ENCODE results near the gene PCOLCE2. TPM values are rescaled to one million over a fixed set of nuclear protein-coding genes. Genes with fewer than 3 reads are reported as not detected.

PCOLCE2 gene
- total RNA-seq, 4 donors from 2014 or later, result 48.2 to 76.0 (median 54.6) TPM

DNA sequence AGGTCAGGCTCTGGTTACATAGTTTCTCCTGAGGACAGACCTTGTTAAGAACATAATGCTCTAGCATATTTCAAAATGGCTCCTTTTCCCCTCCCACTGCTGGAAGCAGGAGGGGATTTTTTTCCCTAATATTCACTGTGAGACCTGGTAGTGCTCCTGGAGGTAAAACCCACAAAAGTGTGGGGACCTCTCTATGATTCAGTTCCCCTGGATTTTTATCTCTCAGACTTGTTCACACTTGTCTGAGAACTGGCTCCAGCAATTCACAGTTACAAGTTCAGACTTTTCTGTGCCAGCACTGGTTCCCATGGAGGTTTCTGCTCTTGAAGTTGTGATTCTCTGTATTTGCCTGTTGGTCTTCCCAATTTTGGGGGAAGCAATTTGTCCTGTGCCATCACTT, 36.3 kb upstream of the PCOLCE2 start:
- Histone ChIP-seq H3K27ac (replicated peaks in 1 of 4) (no peak overlapping the region), H3K9me3 (no peaks in the 10 kb centered on the region), H3K4me1 (no peaks in the 10 kb centered on the region)

GRCh38 chr3:142923694-142924093, 34.8 kb upstream of the PCOLCE2 start:
- no peaks in the 10 kb centered on the region for H3K4me1 ChIP-seq
- intact Hi-C loops (cut with DNase I), result no loop called here
- no peaks in the 10 kb centered on the region for H3K36me3 ChIP-seq
- TF ChIP-seq POLR2AphosphoS5 (IDR thresholded peaks at IDR 0.05) (no peak), POLR2A (IDR thresholded peaks at IDR 0.05; ENCODE audit: low read depth) (no peak)
- TF ChIP-seq, protein P1, sequence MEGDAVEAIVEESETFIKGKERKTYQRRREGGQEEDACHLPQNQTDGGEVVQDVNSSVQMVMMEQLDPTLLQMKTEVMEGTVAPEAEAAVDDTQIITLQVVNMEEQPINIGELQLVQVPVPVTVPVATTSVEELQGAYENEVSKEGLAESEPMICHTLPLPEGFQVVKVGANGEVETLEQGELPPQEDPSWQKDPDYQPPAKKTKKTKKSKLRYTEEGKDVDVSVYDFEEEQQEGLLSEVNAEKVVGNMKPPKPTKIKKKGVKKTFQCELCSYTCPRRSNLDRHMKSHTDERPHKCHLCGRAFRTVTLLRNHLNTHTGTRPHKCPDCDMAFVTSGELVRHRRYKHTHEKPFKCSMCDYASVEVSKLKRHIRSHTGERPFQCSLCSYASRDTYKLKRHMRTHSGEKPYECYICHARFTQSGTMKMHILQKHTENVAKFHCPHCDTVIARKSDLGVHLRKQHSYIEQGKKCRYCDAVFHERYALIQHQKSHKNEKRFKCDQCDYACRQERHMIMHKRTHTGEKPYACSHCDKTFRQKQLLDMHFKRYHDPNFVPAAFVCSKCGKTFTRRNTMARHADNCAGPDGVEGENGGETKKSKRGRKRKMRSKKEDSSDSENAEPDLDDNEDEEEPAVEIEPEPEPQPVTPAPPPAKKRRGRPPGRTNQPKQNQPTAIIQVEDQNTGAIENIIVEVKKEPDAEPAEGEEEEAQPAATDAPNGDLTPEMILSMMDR (IDR thresholded peaks at IDR 0.05), result no peak
- H3K27me3 ChIP-seq, result peaks cover 0 to 5% (median 0%) of the 10 kb centered on the region in 4 donors
- no peaks in the 10 kb centered on the region for H3K9me3 ChIP-seq
- H3K27ac ChIP-seq (replicated peaks in 1 of 4), result no peak overlapping the region
- DNase-seq (ENCODE audit: extremely low spot score), result no peak
- H3K4me3 ChIP-seq, result no peak overlapping the region

More for the DNA sequence above, 36.3 kb upstream of the PCOLCE2 start:
- intact Hi-C loops (cut with DNase I), result no loop called here
- no peak for TF ChIP-seq POLR2AphosphoS5 (IDR thresholded peaks at IDR 0.05)
- no peak for TF ChIP-seq POLR2A (IDR thresholded peaks at IDR 0.05; ENCODE audit: low read depth)
- TF ChIP-seq EP300 (IDR thresholded peaks at IDR 0.05), result no peak
- no peak overlapping the region for H3K4me3 ChIP-seq
- DNase-seq (ENCODE audit: extremely low spot score), result peak; percentile 64
- peaks cover 0 to 5% (median 0%) of the 10 kb centered on the region in 4 donors for H3K27me3 ChIP-seq
- H3K36me3 ChIP-seq, result no peaks in the 10 kb centered on the region

GRCh38 chr3:142916605-142917004, 27.7 kb upstream of the PCOLCE2 start:
- no peak for DNase-seq (ENCODE audit: extremely low spot score)
- TF ChIP-seq POLR2AphosphoS5 (IDR thresholded peaks at IDR 0.05), result no peak
- no peak for TF ChIP-seq EP300 (IDR thresholded peaks at IDR 0.05)
- no peak for TF ChIP-seq POLR2A (IDR thresholded peaks at IDR 0.05; ENCODE audit: low read depth)
- TF ChIP-seq, protein P1 (IDR thresholded peaks at IDR 0.05), result no peak
- intact Hi-C loops (cut with DNase I), result no loop called here
- 73% methylated on average over 2 of the region's 2 CpGs for WGBS
- no peaks in the 10 kb centered on the region for H3K9me3 ChIP-seq
- H3K4me1 ChIP-seq, result peaks cover 13 to 25% (median 18%) of the 10 kb centered on the region in 4 donors
- no peaks in the 10 kb centered on the region for H3K27me3 ChIP-seq
- H3K36me3 ChIP-seq, result no peaks in the 10 kb centered on the region
- no peak overlapping the region for H3K4me3 ChIP-seq
- H3K27ac ChIP-seq (replicated peaks in 1 of 4), result no peak overlapping the region

DNA sequence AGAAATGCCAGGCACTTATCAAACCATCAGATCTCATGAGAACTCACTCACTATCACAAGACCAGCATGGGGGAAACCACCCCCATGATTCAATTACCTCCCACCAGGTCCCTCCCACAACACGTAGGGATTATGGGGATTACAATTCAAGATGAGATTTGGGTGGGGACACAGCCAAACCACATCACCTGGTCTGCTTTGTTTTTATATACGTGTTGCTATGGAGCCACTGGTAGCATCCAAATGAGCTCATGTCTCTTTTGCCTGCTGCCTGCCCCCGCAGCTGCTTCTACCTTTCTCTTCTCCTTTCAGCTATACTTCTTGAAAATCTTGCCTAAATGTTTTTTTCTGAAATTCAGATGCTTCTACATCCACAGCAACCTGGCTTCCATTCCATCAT, 26.8 kb upstream of the PCOLCE2 start:
- intact Hi-C loops (cut with DNase I), result no loop called here
- 85% methylated on average over 3 of the region's 3 CpGs for WGBS
- peaks cover 18 to 28% (median 25%) of the 10 kb centered on the region in 4 donors for H3K4me1 ChIP-seq
- DNase-seq (ENCODE audit: extremely low spot score), result peak; percentile 34
- no peaks in the 10 kb centered on the region for H3K9me3 ChIP-seq
- TF ChIP-seq, protein P1 (IDR thresholded peaks at IDR 0.05), result no peak
- TF ChIP-seq POLR2A (IDR thresholded peaks at IDR 0.05; ENCODE audit: low read depth) (no peak), POLR2AphosphoS5 (IDR thresholded peaks at IDR 0.05) (no peak), EP300 (IDR thresholded peaks at IDR 0.05) (no peak)
- no peaks in the 10 kb centered on the region for H3K36me3 ChIP-seq
- no peak overlapping the region for H3K27ac ChIP-seq (replicated peaks in 1 of 4)
- no peak overlapping the region for H3K4me3 ChIP-seq
- no peaks in the 10 kb centered on the region for H3K27me3 ChIP-seq

DNA sequence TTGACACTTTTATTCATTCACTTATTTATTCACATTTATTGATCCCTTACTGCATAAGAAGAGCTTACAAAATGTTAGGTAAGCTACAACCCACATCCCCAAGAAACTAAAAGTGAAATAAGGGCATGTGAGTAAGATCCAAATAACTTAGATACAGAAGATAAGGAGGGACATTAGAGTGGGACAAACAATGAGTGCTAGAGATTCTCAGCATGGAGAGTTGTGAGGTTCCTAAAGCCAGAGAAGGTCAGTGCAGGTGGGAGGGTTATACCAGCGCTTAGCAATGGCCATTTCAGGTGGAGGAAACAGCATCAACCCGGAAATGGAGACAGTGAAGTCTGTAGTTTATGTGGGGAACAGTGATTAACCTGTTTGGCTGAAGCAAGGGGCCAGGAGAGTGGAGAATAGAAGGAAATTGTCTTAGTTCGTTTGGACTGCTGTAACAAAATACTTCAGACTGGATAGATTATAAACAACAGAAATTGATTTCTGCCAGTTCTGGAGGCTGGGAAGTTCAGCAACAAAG, 25.5 kb upstream of the PCOLCE2 start:
- TF ChIP-seq POLR2A (IDR thresholded peaks at IDR 0.05; ENCODE audit: low read depth), result no peak
- TF ChIP-seq EP300 (IDR thresholded peaks at IDR 0.05), result no peak
- TF ChIP-seq, protein P1 (IDR thresholded peaks at IDR 0.05), result no peak
- no peak for TF ChIP-seq POLR2AphosphoS5 (IDR thresholded peaks at IDR 0.05)
- WGBS, result 45% methylated on average over 3 of the region's 3 CpGs
- Histone ChIP-seq H3K27me3 (no peaks in the 10 kb centered on the region), H3K4me3 (no peak overlapping the region), H3K4me1 (peaks cover 18 to 31% (median 29%) of the 10 kb centered on the region in 4 donors), H3K27ac (replicated peaks in 1 of 4) (no peak overlapping the region), H3K9me3 (no peaks in the 10 kb centered on the region), H3K36me3 (no peaks in the 10 kb centered on the region)
- DNase-seq (ENCODE audit: extremely low spot score), result peak; percentile 55
- intact Hi-C loops (cut with DNase I), result no loop called here
